ENCODE measurements around the gene RNF41.

Gene RNF41

GRCh38 chr12:56208006-56208405 lies 13.7 kb downstream of the RNF41 start:
- DNase-seq (ENCODE audit: low spot score): no peak

GRCh38 chr12:56206452-56207166 lies 15.1 kb downstream of the RNF41 start:
- no peak for DNase-seq (ENCODE audit: low spot score)

DNA sequence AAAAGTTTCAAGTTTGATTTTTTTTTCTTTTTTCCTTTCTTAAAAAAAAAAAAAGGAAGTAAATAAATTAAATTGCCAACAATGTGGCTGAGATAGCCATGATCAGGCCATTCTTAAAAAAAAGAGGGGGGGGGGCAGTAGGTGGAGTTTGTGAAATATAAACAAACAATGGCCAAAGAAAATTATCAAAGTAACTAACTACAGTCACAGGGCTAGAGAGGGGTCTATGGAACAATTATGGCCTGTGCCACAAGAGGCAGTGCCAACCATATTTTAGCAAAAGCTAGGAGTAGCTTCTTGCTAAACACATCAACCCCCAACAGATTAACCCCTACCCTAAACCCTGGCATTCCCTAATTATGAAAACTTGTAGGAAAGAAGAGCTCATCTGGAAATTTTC lies 16.3 kb downstream of the RNF41 start:
- no peak for DNase-seq (ENCODE audit: low spot score)

DNA sequence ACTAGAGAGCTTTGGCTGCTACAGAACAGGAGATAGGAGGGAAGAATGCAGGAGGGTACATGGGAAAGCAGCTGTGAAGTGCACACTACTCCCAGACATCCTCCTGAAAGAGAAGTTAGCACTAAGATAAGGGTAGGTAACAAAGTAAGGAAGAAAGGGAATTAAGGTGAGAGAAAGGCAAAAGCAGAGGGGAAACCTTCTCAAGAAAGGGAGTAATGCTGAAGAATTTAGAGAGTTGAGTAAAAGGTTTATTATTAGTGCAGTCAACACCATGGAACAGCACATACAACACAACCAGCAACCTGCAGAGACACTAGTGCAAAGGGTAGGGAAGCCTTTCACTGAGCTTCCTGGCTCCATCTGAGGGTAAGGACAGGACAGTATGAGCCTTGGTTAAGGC lies 17.4 kb downstream of the RNF41 start:
- no peak for DNase-seq (ENCODE audit: low spot score)

- DNase-seq (ENCODE audit: low spot score): no peak
Measured at GRCh38 chr12:56202838-56203237, 18.9 kb downstream of the RNF41 start.

DNA sequence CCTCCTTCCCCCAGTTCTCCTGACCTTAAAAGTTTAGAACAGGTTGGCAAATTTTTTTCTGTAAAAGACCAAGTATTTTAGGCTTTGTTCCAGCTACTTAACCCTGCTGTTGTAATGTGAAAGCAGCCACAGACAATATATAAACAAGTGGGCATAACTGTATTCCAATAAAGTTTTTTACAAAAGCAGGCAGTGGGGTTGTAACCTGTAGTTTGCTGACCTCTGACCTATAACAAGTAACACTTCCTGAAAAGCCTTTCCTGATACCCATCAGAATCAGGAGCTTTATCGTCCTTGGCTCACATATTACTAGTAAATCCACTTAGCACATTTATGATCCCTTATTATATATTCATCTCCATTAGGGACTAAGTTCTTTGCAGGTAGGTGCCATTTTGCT lies 19.4 kb downstream of the RNF41 start:
- DNase-seq (ENCODE audit: low spot score): no peak

- no peak for DNase-seq (ENCODE audit: low spot score)
Measured at GRCh38 chr12:56198836-56199235, 22.9 kb downstream of the RNF41 start.

- no peak for DNase-seq (ENCODE audit: low spot score)
Measured at GRCh38 chr12:56197921-56198635, 23.6 kb downstream of the RNF41 start.

- peak; percentile 67 for DNase-seq (ENCODE audit: low spot score)
Measured at GRCh38 chr12:56196818-56197550, 24.7 kb downstream of the RNF41 start.

- DNase-seq (ENCODE audit: low spot score): peak; percentile 67
Measured at GRCh38 chr12:56193025-56193578, 28.6 kb downstream of the RNF41 start.

- no peak for DNase-seq (ENCODE audit: low spot score)
Measured at GRCh38 chr12:56192582-56192981, 29.1 kb downstream of the RNF41 start.

DNA sequence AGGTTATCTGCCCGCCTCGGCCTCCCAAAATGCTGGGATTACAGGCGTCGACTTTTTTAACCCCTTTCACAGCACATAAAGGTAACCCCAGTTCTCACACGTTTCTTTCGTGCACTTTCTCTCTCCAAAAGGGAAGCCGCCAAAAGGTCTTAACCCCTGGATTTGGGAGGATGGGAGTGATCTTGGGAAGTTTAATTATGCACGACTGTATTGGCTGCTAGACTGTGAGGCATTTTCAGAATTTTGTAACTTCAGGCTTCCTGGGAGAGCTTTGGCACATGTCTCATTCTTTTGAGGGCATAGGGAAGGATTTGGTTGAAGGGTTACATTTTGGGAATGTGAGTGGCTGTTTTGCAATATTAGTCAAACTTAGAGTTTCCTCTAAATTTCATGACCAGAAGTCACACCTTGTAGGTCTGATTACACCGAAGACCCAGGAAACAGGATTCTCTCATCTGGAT lies 31.0 kb downstream of the RNF41 start:
- DNase-seq (ENCODE audit: low spot score): no peak

GRCh38 chr12:56189918-56190694 lies 31.6 kb downstream of the RNF41 start:
- peak; percentile 82 for DNase-seq (ENCODE audit: low spot score)

DNA sequence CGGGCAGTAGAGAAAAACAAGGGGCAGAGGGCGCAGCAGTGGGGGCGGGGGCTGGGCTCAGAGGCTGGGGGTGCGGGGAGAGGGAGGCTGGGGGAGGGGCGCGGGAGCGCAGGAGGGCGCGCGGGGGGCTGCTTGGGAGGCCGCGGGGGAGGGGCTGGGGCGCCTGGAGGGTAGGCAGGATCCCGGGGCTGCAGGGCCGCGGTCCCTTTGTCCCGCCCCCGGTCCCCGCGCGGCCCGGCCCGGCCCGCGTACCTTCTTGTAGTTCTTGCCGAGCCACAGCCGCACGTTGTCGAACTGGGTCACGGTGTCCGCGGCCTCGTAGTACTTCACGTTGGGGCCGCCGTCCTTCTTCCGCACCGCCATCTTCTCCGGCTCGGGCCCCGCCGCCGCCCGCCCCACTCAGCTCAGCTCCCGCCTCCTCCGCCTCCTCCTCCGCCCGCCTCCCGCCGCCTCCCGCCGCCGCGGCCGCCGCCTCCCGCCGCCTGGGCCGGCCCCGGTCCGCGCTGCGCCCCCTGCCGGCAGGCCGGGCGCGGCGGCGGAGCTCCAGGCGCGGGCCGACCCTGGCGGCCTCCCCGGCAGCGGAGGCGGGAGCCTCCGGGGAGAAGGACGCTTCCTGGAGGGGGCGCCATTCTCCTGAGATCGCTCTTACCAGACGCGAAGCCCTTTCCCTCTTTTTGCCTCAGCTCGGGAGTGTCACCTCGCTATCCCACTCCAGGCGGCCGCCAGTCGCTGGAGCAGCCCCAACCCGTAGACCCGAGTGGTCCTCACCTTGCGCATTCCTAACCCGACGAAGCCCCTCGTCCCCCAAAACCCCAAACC lies 32.4 kb downstream of the RNF41 start, which contains the start of gene SMARCC2:
Gene SMARCC2, minus strand, starts transcription at position 385 of the 819 bp plus-strand sequence. Its CDS starts 22 bp downstream, at position 363.
- DNase-seq (ENCODE audit: low spot score): peak; percentile 96

GRCh38 chr12:56188778-56189098 lies 33.0 kb downstream of the RNF41 start:
- DNase-seq (ENCODE audit: low spot score): no peak

DNA sequence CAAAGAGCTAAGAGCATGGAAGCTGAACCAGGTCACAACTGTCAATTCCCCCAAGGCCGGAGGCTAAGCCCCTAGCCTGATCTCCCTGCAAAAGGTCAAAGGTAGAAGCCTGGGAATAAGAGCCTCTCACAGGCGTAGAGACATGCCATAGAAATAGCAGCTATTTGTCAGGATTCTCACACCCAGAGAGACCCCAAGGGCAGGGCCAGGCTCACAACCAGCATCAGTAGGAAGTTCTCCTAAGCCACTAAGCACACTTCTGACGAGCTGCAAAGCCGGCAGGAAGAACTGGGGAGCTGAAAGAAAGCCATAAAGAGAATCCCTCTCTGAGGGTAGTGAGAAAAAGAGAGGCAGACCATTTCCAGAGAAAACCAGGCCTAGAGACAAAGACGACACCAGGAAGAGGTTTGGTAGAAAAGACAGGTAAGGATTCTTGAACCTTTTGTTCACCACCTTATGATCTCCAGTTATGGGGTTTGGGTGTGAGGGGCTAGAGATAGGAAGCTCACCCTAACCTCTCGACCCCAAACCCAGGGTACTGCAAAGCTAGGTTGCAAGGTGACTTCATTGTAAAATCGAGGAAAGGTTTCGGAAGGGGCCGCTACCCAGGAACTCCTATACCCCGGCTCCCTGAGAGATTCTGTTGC lies 33.5 kb downstream of the RNF41 start:
- no peak for DNase-seq (ENCODE audit: low spot score)

DNA sequence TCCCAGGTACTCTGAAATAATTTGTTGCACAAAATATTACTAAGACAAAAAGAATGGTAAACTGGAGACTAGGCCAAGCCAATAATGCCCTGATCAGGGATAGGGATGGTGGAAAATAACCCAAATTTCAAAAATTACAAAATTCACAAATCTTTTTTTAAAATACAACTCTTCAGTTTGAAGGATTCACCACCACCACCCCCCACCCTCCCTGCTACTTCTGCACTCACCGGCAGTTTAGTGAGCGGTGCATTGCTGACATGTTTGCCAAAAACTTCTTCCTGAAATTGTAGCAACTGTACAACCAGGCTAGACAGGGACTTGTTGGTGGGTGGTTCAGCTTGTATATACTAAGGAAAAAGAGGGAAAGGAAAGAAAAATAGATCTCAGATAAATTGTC lies 34.8 kb downstream of the RNF41 start:
- DNase-seq (ENCODE audit: low spot score): no peak

GRCh38 chr12:56178347-56178746 lies 43.4 kb downstream of the RNF41 start:
- DNase-seq (ENCODE audit: low spot score): no peak

DNA sequence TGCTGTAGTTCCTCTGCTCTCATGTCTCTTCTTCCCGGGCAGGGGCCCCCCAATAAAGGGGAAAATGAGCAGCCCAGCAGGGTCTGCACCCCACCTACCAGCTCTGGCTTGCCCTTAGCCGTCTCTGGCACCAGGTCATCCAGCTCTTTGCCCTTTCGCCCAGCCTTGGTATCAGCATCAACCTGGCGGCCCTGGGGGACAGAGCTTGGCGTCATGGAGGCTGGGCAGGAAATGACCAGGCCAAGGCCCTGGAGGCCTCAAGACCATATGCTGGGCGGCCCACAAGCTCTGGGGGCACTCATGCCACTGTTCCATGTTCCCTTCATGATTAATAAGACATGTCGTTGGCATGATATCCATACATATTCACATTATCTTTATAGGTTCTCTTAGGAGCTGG lies 48.9 kb downstream of the RNF41 start:
- no peak for DNase-seq (ENCODE audit: low spot score)

DNA sequence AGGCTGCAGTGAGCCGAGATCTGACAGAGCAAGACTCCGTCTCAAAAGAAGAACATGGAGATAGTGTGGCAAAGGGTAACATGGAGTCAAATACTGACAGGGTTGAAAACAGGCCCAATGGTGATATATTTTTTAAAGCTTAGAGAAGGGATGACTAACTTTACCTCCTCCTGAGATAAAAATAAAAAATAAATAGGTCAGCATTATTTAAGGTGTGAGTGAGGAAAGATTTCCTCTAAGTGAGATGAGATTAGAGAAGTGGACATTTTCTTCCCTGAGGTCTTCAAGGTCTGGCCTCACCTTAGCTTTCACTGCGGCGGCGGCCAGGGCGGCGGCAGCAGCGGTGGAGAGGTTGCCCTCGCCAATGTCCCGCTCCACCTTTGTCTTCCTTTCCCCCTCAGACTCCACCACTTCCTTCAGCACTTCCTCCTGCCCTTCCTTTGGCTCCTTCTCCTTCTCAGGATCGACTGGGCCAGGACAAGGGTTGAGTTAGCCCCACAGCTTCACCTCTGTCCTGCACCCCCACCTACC lies 52.4 kb downstream of the RNF41 start:
- no peak for DNase-seq (ENCODE audit: low spot score)

Data from AG08396 (cell line).